Measurements from ENCODE around the gene ILDR1.

Gene ILDR1

GRCh38 chr3:122021811-122022401 is at the start of gene ILDR1:
Gene ILDR1 (minus strand): TSS chr3:122022247. CDS start chr3:122022077, 170 bp downstream.
- TF ChIP-seq CTCF (IDR thresholded peaks at IDR 0.05) = no peak
- Histone ChIP-seq H3K4me3 (peak within 1 kb of the TSS; percentile 44), H3K27ac (no peak within 1 kb of the TSS)
- DNase-seq (ENCODE audit: low spot score) = no peak

- Histone ChIP-seq H3K27ac (peak overlapping the region in 1 of 2 donors; percentile 32), H3K4me3 (no peak overlapping the region)
- TF ChIP-seq CTCF (IDR thresholded peaks at IDR 0.05) = no peak
- DNase-seq (ENCODE audit: low spot score) = no peak
These were observed 45.7 kb upstream of the ILDR1 start for GRCh38 chr3:122067588-122068240.

- DNase-seq (ENCODE audit: low spot score) = no peak
- TF ChIP-seq CTCF (IDR thresholded peaks at IDR 0.05) = no peak
- Histone ChIP-seq H3K4me3 (no peak overlapping the region), H3K27ac (peak overlapping the region in 1 of 2 donors; percentile 32)
These were observed 45.1 kb upstream of the ILDR1 start for GRCh38 chr3:122067214-122067550.

GRCh38 chr3:122066331-122067213 is 44.5 kb upstream of the ILDR1 start:
- H3K27ac ChIP-seq = no peak overlapping the region

GRCh38 chr3:122064326-122064725 is 42.3 kb upstream of the ILDR1 start:
- no peak for TF ChIP-seq CTCF (IDR thresholded peaks at IDR 0.05)
- Histone ChIP-seq H3K4me3 (no peak overlapping the region), H3K27ac (no peak overlapping the region)
- no peak for DNase-seq (ENCODE audit: low spot score)

More at GRCh38 chr3:122066331-122067213, 44.5 kb upstream of the ILDR1 start:
- TF ChIP-seq CTCF (IDR thresholded peaks at IDR 0.05) = no peak
- H3K4me3 ChIP-seq = no peak overlapping the region
- no peak for DNase-seq (ENCODE audit: low spot score)

- H3K4me3 ChIP-seq = no peak overlapping the region
- H3K27ac ChIP-seq = no peak overlapping the region
- DNase-seq (ENCODE audit: low spot score) = no peak
- no peak for TF ChIP-seq CTCF (IDR thresholded peaks at IDR 0.05)
These were observed 41.9 kb upstream of the ILDR1 start for GRCh38 chr3:122063908-122064307.
